Measurements from ENCODE around the gene ADGRB3.

- no peak for TF ChIP-seq CTCF (IDR thresholded peaks at IDR 0.05)
- TF ChIP-seq POLR2AphosphoS5 (IDR thresholded peaks at IDR 0.05; ENCODE audit: low read depth, low read length), result no peak
- no peak for TF ChIP-seq SMC3 (IDR thresholded peaks at IDR 0.05; ENCODE audit: low read depth, low read length)
- TF ChIP-seq USF1 (IDR thresholded peaks at IDR 0.05; ENCODE audit: borderline replicate concordance, low read depth), result no peak
Measured at GRCh38 chr6:69146385-69146784, 511.3 kb downstream of the ADGRB3 start.
